Right renal cortex interstitium (tissue), 3 donors: ENCODE results near the gene GPATCH1. TPM values are rescaled to one million over a fixed set of nuclear protein-coding genes. Genes with fewer than 3 reads are reported as not detected.
A peak's percentile ranks its signal among the peaks of the same experiment; 100 is the strongest.
"Not testable (repeated sequence)": the region's sequence is repeated elsewhere in the genome, so short reads cannot be mapped to it uniquely, and the experiment has no call there.

Experiments
- DNase-seq, 3 donors: peaks; one replicate each; pipeline ENCODE4 v3.0.0-alpha.2; 2013; ENCODE audit warnings: low read depth in 3 of 3, low spot score in 2 of 3
- polyA plus RNA-seq, 3 donors: library from polyadenylated mRNA; unstranded; fragments of 120-200 nt; gene quantifications; one replicate each; pipeline ENCODE4 v1.2.1, GENCODE V29; 2013; ENCODE audit not compliant: insufficient read length in 3 of 3

GPATCH1 gene
- polyA plus RNA-seq, 3 donors, result 12.4 to 13.2 (median 12.7) TPM

- DNase-seq, result no peak
Measured at GRCh38 chr19:33110137-33110910, 29.3 kb downstream of the GPATCH1 start.

GRCh38 chr19:33111587-33111986 is 30.6 kb downstream of the GPATCH1 start:
- no peak for DNase-seq

GRCh38 chr19:33114312-33114711 is 33.3 kb downstream of the GPATCH1 start:
- no peak for DNase-seq

DNA sequence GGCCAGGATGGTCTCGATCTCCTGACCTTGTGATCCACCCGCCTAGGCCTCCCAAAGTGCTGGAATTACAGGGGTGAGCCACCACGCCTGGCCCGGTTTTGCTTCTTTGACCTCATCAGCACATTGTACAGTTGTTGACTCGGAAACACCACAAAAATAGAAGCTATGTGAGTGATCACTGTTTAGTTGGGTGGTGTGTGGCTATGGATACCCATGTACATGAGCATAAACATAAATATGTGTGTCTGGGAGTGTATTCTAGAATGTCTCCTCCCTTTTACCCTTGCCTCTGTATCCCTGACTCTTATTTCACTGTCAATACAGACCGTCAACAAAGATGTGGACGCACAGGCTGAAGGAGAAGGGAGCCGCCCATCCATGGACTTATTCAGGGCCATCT is 36.5 kb downstream of the GPATCH1 start:
- no peak for DNase-seq

DNA sequence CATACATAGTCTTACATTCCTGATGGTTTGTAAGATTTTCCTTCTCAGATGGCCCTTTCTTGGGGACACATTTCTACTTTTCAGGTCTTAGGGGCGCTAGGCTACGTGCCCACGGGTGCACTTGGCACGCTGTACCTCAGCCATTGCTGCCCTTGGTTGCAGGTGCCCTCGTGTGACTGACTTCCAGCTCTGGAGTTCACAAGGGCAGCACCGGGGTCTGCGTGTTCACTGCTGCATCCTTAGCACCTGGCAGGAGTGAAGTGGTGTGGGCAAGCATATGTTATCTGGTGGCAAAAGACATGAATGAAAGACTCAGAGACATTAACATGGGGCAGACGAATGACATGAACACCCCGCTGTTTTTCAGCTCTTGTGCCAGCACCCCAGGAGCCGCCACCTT is 37.7 kb downstream of the GPATCH1 start:
- no peak for DNase-seq

DNA sequence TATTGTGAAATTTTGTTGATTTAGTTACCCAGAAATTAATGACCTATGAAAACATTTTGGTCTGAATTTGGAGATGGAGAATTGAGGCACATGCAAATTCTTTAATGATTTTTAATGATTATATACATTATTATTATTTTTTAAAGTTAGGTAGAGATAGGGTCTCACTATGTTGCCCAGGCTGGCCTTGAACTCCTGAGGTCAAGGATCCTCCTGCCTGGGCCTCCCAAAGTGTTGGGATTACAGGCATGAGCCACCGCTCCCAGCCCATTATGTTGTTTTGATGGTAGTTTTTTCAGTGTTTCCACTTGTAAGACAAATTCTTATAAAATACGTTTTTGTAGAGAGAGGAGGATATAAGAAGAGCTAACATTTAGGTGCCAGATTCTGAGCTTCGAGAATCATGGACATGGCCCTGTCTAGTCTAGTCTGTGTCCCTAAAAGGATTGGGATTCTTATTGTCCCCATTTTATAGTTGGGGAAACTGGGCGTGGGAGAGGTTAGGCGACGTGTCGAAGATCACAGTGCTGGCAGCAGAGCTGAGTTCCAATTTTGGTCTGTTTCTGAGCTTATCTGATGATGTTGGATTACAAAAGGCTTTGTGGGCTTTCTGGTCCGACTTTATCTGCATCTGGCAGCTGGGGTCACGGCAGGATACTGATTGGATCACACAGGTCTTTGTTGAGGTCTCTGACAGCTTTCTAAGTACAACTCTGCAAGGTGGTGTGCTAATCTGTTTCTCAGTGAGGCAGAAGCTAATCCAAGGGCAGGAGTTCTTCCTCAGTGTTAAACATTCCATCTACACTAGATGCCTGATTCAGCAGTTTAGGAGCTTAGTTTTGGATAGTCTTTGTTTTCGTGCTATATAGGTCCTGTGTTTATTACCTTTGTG is 43.5 kb downstream of the GPATCH1 start:
- no peak for DNase-seq

- DNase-seq, result no peak
Measured at GRCh38 chr19:33125929-33126388, 45.0 kb downstream of the GPATCH1 start.

DNA sequence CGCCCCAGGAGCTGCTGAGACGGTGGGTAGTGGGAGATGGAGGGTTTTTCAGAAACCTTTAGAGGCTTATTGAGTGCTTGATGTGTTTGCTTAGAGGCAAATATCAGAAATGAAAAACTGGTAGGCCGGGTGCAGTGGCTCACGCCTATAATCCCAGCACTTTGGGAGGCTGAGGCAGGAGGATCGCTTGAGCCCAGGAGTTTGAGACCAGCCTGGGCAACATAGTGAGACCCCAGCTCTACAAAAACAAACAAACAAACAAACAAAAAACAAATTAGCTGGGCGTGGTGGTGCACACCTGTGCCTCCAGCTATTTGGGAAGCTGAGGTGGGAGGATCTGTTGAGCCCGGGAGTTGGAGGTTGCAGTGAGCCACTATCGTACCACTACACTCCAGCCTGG is 45.7 kb downstream of the GPATCH1 start:
- DNase-seq, result not testable (repeated sequence)

- no peak for DNase-seq
Measured at GRCh38 chr19:33129901-33130300, 48.9 kb downstream of the GPATCH1 start.

DNA sequence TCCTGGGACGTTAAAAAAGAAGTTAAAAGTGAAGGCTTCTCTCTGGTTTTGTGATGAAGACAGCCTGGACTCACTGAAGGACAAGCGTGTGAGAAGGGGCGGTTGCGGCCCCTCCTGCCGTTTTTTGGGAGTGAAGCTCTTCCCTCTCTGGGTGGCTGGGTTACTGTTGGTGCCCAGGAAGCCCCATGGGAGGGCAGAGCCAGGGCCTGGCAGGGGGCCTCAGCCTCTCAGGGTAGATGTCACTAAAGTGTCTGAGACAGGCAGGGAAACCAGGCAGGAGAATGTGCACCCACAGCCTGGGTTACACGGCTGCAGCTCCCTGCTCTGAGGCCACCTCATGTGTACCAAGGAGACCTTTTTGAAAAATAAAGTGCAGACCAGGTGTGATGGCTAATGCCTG is 49.5 kb downstream of the GPATCH1 start:
- DNase-seq, result no peak

- no peak for DNase-seq
Measured at GRCh38 chr19:33132021-33132420, 51.0 kb downstream of the GPATCH1 start, which contains the start of gene WDR88. Gene WDR88 (plus strand): TSS chr19:33132114. CDS start chr19:33132170, 56 bp downstream.

DNA sequence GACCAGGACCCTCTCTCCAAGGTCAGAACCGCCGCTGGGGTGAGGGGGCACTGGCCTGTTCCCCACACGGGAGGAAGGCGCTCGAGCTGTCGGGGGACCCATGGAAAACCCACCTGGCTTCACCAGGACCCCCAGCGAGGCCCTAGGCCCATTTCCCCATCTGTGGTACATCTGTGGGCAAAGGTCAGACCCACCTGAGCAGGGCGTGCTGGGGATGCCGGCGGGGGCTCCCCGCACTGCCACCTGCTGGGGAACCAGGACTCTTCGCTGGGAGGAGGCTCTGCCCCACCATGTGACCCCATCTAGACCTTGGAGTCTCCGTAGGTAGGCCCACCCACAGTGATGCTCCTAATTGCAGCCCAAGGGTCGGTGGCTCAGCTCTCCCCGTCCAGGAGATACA is 51.4 kb downstream of the GPATCH1 start:
- DNase-seq, result no peak

DNA sequence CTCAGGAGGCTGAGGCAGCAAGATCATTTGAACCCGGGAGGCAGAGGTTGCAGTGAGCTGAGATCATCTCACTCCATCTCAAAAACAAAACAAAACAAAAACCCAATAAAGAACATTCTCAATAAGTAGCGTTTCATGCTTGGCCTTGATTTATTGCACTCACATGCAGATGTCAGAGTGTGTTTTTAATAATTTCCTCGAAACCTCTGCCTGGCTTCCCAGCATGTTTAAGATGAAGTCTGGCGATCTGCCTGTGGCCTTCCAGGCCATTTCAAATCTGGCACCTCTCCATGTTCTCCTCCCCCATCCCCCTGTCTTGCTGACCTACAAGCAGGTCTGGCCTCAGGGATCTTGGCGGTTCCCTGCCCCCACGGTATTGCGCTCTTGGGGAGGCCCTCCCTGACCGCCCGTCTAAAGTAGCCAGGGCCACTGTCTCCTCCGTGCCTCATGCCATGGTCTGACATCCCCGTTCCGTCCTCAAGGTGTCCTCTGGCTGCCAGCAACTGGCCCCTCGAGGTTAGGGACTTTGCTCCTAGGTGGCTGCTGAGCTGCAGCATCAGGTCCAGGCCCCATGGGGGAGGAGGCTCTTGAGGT is 52.6 kb downstream of the GPATCH1 start:
- no peak for DNase-seq

DNA sequence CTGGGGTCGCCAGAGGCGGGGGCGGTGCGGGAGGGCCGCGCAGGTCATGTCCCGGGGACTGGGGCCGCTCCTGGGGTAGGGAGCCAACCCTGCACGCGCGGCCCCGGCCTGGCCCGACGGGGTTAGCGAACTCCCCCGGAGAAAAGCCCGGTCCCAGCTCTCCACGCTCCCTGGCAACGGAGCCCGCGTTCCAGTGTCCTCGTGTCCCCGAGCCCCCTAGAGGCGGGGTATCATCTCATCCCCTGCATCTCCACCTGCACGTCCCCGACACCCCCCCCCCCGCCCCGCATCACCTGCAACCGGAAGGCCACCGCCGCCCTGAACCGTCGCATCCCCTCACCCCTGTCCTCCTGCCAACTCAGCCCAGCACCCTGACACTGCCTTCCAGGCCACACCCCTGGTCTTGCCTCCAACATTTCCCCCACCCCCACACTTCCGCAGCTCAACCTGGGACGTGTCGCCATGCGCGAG is 53.6 kb downstream of the GPATCH1 start:
- no peak for DNase-seq

GRCh38 chr19:33139165-33139564 is 58.2 kb downstream of the GPATCH1 start:
- DNase-seq, result no peak

- peak in 1 of 3 donors; percentile 50 for DNase-seq
Measured at GRCh38 chr19:33143897-33144405, 63.0 kb downstream of the GPATCH1 start.

DNA sequence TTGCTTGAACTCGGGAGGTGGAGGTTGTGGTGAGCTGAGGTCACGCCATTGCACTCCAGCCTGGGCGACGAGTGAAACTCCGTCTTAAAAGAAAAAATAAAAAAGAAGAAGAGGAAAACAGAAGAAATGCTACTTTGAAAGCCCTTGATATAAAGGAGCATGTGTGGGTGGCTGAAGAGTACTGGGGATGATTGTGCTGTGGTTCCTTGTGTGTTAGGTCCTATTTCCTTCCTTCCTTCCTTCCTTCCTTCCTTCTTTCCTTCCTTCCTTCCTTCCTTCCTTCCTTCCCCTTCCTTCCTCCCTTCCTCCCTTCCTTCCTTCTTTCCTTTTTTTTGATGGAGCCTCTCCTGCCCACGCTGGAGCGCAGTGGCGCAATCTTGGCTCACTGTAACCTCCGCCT is 65.2 kb downstream of the GPATCH1 start:
- DNase-seq, result no peak

GRCh38 chr19:33147538-33147937 is 66.6 kb downstream of the GPATCH1 start:
- DNase-seq, result no peak

DNA sequence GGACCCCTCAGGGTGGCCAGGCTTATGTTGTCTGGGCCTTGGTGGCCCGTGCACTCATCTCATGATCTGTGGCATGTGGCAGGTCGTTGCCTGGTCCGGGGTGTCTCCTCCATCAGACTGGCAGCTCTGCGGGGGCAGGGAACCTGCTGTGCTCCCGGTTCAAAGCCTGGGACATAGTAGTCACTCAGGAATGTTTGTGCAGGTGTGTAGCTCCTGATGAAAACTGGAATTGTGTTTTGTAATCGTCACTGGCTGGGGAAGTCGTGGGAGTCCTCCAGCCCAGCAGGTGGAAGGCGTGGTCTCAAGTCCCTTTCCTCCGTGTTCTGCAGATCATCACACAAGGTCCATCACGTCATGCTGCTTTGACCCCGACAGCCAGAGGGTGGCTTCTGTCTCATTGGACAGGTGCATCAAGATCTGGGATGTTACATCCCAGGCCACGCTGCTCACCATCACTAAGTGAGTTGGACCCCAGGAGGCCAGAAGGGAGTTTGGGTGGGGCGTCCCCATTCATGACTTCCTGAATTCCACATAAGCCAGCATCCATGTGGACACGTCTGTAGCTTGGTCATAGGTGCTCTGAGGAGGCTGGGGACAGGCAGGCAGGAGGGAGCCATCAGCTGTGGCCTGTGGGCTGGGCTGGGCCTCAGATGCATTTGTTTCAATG is 70.0 kb downstream of the GPATCH1 start:
- DNase-seq, result no peak

DNA sequence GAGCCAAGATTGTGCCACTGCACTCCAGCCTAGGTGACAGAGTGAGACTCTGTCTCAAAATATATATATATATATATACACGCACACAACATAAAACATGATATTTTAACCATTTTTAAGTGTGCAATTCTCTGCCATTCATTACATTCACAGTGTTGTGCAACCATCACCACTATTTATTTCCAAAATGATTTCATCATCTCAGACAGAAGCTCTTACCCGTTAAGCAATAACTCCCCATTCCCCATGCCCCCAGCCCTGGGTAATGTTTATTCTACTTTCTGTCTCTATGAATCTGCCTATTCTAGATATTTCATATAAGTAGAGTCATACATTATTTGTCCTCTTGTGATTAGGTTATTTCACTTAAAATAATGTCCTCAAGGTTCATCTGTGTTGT is 71.2 kb downstream of the GPATCH1 start:
- DNase-seq, result no peak
